ENCODE measurements around the gene SPATA31C1. TPM values are rescaled to one million over a fixed set of nuclear protein-coding genes. Genes with fewer than 3 reads are reported as not detected.
"Not testable (repeated sequence)": the region's sequence is repeated elsewhere in the genome, so short reads cannot be mapped to it uniquely, and the experiment has no call there.

SPATA31C1 gene
- total RNA-seq, 1 donor from 2014 or later = not detected

DNA sequence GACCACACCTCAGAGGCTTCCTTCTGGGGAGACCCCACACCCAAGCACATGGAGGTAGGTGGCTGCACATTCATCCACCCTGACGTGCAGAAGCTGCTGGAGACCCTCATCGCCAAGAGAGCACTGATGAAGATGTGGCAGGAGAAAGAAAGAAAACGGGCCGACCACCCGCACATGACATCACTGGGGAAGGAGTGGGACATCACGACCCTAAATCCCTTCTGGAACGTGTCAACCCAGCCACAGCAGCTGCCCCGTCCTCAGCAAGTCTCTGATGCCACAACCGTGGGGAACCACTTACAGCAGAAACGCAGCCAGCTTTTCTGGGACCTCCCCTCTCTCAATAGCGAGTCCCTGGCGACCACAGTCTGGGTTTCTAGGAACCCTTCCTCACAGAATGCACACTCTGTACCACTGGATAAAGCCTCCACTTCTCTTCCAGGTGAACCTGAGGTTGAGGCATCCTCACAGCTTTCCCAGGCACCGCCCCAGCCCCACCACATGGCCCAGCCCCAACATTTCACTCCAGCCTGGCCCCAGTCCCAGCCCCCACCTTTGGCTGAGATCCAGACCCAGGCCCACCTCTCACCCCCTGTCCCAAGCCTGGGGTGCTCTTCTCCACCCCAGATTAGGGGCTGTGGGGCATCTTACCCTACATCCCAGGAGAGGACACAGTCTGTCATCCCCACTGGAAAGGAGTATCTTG is 32.1 kb upstream of the SPATA31C1 start:
- ATAC-seq (no peak), DNase-seq (ENCODE audit: low spot score) (no peak)
- intact Hi-C loops (cut with DNase I) = no loop called here

- intact Hi-C loops (cut with DNase I) = no loop called here
- ATAC-seq = no peak
- no peak for DNase-seq (ENCODE audit: low spot score)
Observed at GRCh38 chr9:87886210-87886932, 31.4 kb upstream of the SPATA31C1 start.

DNA sequence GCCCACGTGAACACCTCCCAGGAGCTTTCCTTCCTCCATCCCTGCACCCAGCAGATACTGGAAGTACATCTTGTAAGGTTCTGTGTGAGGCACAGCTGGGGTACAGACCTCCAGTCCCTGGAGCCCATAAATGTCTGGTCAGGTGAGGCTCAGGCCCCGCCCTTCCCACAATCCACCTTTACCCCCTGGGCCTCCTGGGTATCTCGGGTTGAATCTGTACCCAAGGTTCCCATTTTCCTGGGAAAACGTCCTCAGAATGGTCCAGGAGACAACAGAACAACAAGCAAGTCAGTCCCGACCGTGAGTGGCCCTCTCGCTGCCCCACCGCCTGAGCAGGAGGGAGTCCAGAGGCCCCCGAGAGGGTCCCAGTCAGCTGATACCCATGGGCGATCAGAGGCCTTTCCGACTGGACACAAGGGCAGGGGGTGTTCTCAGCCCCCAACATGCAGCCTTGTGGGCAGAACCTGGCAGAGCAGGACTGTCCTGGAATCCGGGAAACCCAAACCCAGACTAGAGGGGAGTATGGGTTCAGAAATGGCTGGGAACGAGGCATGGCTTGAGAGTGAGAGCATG is 30.7 kb upstream of the SPATA31C1 start:
- no peak for DNase-seq (ENCODE audit: low spot score)
- intact Hi-C loops (cut with DNase I) = no loop called here
- no peak for ATAC-seq

DNA sequence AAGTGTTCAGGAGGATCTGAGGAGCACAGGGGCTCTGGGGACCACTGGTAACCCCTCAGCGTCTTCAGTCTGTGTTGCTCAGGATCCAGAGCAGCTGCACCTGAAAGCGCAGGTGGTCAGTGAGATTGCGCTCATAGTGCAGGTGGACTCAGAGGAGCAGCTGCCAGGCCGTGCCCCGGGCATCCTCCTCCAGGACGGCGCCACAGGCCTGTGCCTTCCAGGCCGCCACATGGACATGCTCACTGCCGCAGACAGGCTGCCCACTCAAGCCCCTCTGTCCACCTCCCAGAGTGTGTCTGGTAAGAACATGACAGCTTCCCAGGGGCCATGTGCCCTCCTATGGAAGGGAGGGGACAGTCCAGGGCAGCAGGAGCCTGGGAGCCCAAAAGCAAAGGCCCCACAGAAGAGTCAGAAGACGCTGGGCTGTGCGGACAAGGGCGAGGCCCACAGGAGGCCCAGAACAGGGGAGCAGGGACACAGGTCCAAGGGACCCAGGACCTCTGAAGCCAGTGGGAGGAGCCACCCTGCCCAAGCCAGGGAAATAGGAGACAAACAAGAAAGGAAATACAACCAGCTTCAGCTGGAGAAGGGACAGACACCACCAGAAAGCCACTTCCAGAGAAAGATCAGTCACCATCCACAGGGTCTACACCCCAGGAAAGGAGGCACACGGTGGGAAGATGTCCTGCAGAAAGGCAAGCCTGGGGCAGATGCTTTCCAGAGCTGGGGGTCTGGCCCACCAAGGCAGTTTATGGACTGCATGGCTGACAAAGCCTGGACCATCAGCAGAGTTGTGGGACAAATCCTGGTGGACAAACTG is 29.9 kb upstream of the SPATA31C1 start:
- DNase-seq (ENCODE audit: low spot score) = no peak
- ATAC-seq = no peak
- intact Hi-C loops (cut with DNase I) = no loop called here

GRCh38 chr9:87888501-87888900 is 29.3 kb upstream of the SPATA31C1 start:
- intact Hi-C loops (cut with DNase I) = no loop called here
- ATAC-seq = no peak
- DNase-seq (ENCODE audit: low spot score) = no peak

DNA sequence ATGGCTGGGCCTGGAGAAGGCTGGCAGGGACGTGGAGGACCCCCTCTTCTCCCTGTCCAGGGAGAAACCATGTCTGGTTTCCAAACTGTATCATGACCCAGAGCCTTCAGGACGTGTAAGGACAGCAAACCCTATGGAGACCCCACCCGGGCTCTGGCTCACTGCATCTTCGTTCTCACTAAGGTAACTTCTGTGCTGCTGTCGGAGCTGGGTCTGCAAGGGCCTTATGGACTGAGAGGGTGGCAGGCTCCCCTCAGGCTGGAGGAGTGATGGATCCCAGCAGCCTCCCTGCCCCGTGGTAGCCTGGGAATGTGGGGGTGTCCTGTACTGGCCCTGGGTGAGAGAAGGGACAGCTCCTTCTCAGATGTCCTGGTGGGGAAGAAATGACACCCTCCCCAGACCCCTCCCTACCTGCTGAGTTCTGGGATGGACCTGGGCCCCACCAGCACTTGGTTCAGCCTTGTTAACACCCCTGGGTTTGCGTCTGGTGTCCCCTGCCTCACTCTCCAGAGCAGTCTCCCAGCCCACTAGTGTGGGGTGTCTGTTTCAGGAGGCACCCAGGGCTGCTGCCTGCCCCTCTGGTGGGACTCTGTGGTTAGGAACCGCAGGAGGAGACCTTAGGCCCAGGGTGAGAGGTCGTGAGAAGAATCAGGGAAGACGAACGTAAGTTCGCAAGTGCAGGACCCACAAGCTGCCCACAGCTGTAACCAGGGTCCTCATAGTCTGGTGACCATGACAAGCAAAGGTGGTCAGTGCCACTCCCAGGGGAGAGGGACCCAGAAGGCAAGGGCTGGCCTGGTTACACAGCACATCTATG is 28.5 kb upstream of the SPATA31C1 start:
- ATAC-seq (no peak), DNase-seq (ENCODE audit: low spot score) (no peak)
- intact Hi-C loops (cut with DNase I) = no loop called here

DNA sequence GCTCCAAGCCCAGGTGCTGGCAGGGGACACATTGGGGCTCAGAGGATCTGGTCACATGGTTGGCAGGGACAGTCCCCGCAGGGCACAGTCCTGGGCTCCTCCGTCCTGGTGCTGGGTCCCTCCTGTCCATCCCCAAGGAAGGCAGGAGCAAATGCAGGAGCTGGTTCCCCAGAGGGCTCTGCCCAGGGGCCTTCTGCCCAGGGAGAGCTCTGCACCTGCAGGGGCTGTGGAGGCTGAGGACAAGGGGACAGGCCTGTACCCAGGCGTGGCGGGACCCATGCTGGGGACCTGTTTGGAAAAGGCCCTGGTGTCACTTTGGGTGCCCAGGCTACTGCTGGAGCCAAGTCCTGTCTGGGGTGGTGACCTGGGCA is 27.9 kb upstream of the SPATA31C1 start:
- intact Hi-C loops (cut with DNase I) = no loop called here
- ATAC-seq (no peak), DNase-seq (ENCODE audit: low spot score) (no peak)

DNA sequence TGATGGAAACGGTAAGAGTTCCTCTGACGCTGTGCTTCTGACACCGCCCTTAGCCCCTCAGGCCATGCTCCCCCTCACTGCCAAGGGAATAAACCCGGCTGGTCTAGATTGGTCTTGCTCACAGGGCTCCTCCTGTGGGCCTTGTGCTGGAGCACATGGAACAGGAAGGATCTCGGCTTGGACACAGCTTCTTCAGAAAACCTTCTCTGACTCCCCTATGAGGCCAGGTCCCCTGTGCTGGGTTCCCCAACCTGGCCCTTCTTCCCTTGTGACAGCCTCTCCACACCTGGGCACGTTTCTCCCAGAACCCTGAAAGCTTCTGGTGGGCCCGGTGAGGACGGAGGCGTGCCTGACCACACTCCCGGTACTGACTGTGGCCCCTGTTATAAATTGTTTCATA is 26.9 kb upstream of the SPATA31C1 start:
- ATAC-seq (no peak), DNase-seq (ENCODE audit: low spot score) (no peak)
- intact Hi-C loops (cut with DNase I) = no loop called here

DNA sequence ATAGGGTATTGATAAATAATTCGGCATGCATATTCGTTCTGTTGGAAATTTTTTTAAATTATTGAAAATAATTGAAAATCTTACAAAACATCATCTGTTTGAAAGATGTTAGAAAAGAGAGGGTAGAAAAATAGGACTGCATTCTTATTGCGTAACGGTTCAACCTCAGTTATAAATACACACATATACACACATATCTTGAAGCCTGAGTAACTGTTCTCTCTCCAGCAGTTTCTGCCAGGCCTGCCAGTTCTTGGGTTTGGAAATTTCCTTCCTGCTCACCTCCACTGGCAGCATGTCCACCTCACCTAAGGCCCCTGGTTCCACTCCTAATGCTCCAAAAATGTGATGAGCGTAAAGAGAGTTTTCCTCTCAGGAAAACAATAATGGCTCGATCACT is 26.0 kb upstream of the SPATA31C1 start:
- DNase-seq (ENCODE audit: low spot score) = no peak
- no peak for ATAC-seq
- intact Hi-C loops (cut with DNase I) = no loop called here

GRCh38 chr9:87892956-87893355 is 24.8 kb upstream of the SPATA31C1 start:
- no peak for ATAC-seq
- no peak for DNase-seq (ENCODE audit: low spot score)
- intact Hi-C loops (cut with DNase I) = no loop called here

GRCh38 chr9:87894998-87895625 is 22.6 kb upstream of the SPATA31C1 start:
- ATAC-seq (no peak), DNase-seq (ENCODE audit: low spot score) (no peak)
- intact Hi-C loops (cut with DNase I) = no loop called here

GRCh38 chr9:87896891-87897290 is 20.9 kb upstream of the SPATA31C1 start:
- no peak for DNase-seq (ENCODE audit: low spot score)
- ATAC-seq = no peak
- intact Hi-C loops (cut with DNase I) = no loop called here

DNA sequence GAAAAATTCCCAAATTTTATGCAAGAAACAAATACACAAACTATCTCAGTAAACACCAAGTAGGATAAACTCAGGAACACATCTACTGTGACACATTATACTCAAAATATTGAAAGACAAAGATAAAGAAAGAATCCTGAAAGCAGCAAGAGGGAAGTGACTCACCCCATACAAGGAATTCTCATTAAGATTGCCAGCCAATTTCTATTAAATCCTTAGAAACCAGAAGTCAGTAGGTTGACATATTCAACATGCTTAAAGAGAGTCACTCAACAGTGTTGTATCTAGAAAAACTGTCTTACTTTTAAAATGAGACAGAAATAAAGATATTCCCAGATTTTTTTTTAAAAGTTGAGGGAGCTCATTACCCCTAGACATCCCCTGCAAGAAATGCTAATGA is 19.6 kb upstream of the SPATA31C1 start:
- intact Hi-C loops (cut with DNase I) = no loop called here
- no peak for DNase-seq (ENCODE audit: low spot score)
- no peak for ATAC-seq

DNA sequence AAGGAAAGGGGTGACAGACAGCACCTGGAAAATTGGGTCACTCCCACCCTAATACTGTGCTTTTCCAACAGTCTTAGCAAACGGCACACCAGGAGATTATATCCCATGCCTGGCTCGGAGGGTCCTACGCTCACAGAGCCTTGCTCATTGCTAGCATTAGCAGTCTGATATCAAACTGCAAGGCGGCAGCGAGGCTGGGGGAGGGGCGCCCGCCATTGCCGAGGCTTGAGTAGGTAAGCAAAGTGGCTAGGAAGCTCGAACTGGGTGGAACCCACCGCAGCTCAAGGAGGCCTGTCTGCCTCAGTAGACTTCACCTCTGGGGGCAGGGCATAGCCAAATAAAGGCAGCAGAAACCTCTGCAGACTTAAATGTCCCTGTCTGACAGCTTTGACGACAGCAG is 15.4 kb upstream of the SPATA31C1 start:
- ATAC-seq; intact Hi-C loops (cut with DNase I); DNase-seq (ENCODE audit: low spot score): not testable (repeated sequence)

GRCh38 chr9:87909310-87910041 is 8.3 kb upstream of the SPATA31C1 start:
- ATAC-seq = no peak
- DNase-seq (ENCODE audit: low spot score) = no peak
- intact Hi-C loops (cut with DNase I) = no loop called here

DNA sequence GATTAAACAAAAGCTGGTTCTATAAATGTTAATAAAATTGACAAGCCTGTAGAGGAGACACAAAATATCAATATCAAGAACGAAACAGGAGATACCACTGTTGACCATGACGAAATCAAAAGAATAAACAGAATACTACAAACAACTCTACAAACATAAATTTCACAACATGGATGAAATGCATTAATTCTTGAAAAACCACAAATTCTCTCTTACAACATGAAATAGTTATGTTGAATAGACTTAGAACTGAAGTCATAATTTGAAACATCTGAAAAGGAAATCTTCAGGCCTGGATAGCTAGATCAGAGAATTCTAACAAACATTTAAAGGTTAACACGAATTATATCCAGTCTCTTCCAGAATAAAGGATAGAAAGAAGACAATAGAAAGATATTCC is 6.9 kb upstream of the SPATA31C1 start:
- intact Hi-C loops (cut with DNase I) = no loop called here
- DNase-seq (ENCODE audit: low spot score) (no peak), ATAC-seq (no peak)

GRCh38 chr9:87919013-87919412 is 1.3 kb downstream of the SPATA31C1 start:
- intact Hi-C loops (cut with DNase I) = not testable (repeated sequence)

GRCh38 chr9:87921561-87921960 is 3.8 kb downstream of the SPATA31C1 start:
- ATAC-seq; DNase-seq (ENCODE audit: low spot score); intact Hi-C loops (cut with DNase I): not testable (repeated sequence)

More at GRCh38 chr9:87919013-87919412, 1.3 kb downstream of the SPATA31C1 start:
- not testable (repeated sequence) for ATAC-seq; DNase-seq (ENCODE audit: low spot score)

All from sciatic nerve (tissue), 2 donors.